GM12878 (cell line): Measurements from ENCODE around the gene SAMD4A.

Source experiments
- BRCA1 ChIP-seq: IDR thresholded peaks from 2 replicates; pipeline ENCODE4 v1.6.1; 2011; ENCODE audit warnings: low read depth, low read length, improper control_type of control experiment
- NFIC ChIP-seq: IDR thresholded peaks from 2 replicates; pipeline ENCODE4 v1.6.1; 2012; ENCODE audit warnings: low read depth, mild to moderate bottlenecking, inconsistent platforms, low read length, moderate library complexity
- POLR2A ChIP-seq: IDR thresholded peaks from 2 replicates; pipeline ENCODE4 v1.6.1; 2011; ENCODE audit warnings: low read depth, mild to moderate bottlenecking, low read length

GRCh38 chr14:54711812-54712464 lies 145.0 kb downstream of the SAMD4A start:
- no peak for TF ChIP-seq BRCA1
- no peak for TF ChIP-seq POLR2A
- TF ChIP-seq NFIC, result no peak
